Epithelial cell of proximal tubule (primary cell): ENCODE measurements around the gene IFIH1. TPM values are rescaled to one million over a fixed set of nuclear protein-coding genes. Genes with fewer than 3 reads are reported as not detected.
A peak's percentile ranks its signal among the peaks of the same experiment; 100 is the strongest.

Experiments used
- DNase-seq: peaks from one replicate; pipeline ENCODE4 v3.0.0-alpha.2; 2011; ENCODE audit warnings: low read depth
- H3K4me3 ChIP-seq: 2 replicates; pipeline ENCODE4 v1.5.1; 2011; ENCODE audit warnings: low read depth, mild to moderate bottlenecking, low read length
- CTCF ChIP-seq: conservative IDR thresholded peaks from 2 replicates; pipeline ENCODE4 v1.5.1; 2012; ENCODE audit warnings: low read depth, mild to moderate bottlenecking, low read length
- total RNA-seq: library from RNA; depleted of rRNA; stranded (reverse); fragments of >200 nt; gene quantifications from 2 replicates; pipeline ENCODE4 v1.2.3, GENCODE V29; 2015

The IFIH1 gene
- total RNA-seq, 1 donor from 2014 or later, result 4.8 TPM

GRCh38 chr2:162221064-162221463 is 97.4 kb downstream of the IFIH1 start:
- peak; percentile 96 for TF ChIP-seq CTCF
- DNase-seq, result no peak
- no peak overlapping the region for H3K4me3 ChIP-seq

GRCh38 chr2:162220368-162220767 is 98.1 kb downstream of the IFIH1 start:
- no peak overlapping the region for H3K4me3 ChIP-seq
- no peak for DNase-seq
- no peak for TF ChIP-seq CTCF

GRCh38 chr2:162219426-162219825 is 99.1 kb downstream of the IFIH1 start:
- DNase-seq, result no peak
- no peak overlapping the region for H3K4me3 ChIP-seq
- TF ChIP-seq CTCF, result no peak

GRCh38 chr2:162217598-162217997 is 100.9 kb downstream of the IFIH1 start:
- H3K4me3 ChIP-seq, result no peak overlapping the region
- DNase-seq, result no peak
- no peak for TF ChIP-seq CTCF

Other genes with a start within 250 kb of the IFIH1 start
- 52.9 and 104 TPM in 2 replicates for gene DPP4, start 244.5 kb downstream of the IFIH1 start, total RNA-seq
- gene GCG, start 166.4 kb downstream of the IFIH1 start, total RNA-seq, result not detected in 2 replicates
- gene FAP, start 75.2 kb downstream of the IFIH1 start, total RNA-seq, result 0.14 and 2.3 TPM in 2 replicates
- gene GCA, start 25.4 kb upstream of the IFIH1 start, total RNA-seq, result 20.6 and 41.6 TPM in 2 replicates